Uterus (tissue), 4 donors: ENCODE data around the gene TMPRSS4. TPM values are rescaled to one million over a fixed set of nuclear protein-coding genes. Genes with fewer than 3 reads are reported as not detected.

Experiments
- DNase-seq, 2 donors: peaks; one replicate each; pipeline ENCODE4 v3.0.0-alpha.2; 2019 to 2020
- H3K27ac ChIP-seq, 2 donors: fragments of 200-600 bp; sonication (generic); 1 replicate in 1 of 2; 2 replicates in 1 of 2; pipeline ENCODE4 v1.5.1; 2016 to 2018
- H3K27me3 ChIP-seq, 2 donors: fragments of 200-600 bp; sonication (generic); one replicate each; pipeline ENCODE4 v1.5.1; 2018 to 2019; ENCODE audit warnings: control low read depth in 1 of 2
- H3K36me3 ChIP-seq, 2 donors: fragments of 200-600 bp; sonication (generic); one replicate each; pipeline ENCODE4 v1.5.1; 2019; ENCODE audit warnings: control low read depth in 1 of 2
- H3K4me1 ChIP-seq, 2 donors: fragments of 200-600 bp; sonication (generic); one replicate each; pipeline ENCODE4 v1.5.1; 2018 to 2019; ENCODE audit warnings: control low read depth in 1 of 2
- H3K4me3 ChIP-seq, 2 donors: fragments of 200-600 bp; sonication (generic); 1 replicate in 1 of 2; 2 replicates in 1 of 2; pipeline ENCODE4 v1.5.1; 2018 to 2019; ENCODE audit warnings: mild to moderate bottlenecking in 1 of 2
- H3K9me3 ChIP-seq, 2 donors: fragments of 200-600 bp; sonication (generic); one replicate each; pipeline ENCODE4 v1.5.1; 2019; ENCODE audit warnings: control low read depth in 1 of 2
- CTCF ChIP-seq, 4 experiments: fragments of 200-600 bp in 2 of 4; fragments of 450-650 bp in 2 of 4; sonication (generic) in 2 of 4; IDR thresholded peaks; one replicate each; pipeline ENCODE4 v1.5.1; 2016 to 2019; ENCODE audit warnings: antibody characterized with exemption in 4 of 4, mild to moderate bottlenecking in 2 of 4, moderate library complexity in 1 of 4
- POLR2A ChIP-seq, 2 donors: fragments of 450-650 bp; IDR thresholded peaks; one replicate each; pipeline ENCODE4 v1.6.1; 2016; ENCODE audit warnings: antibody characterized with exemption in 2 of 2, mild to moderate bottlenecking in 1 of 2, moderate library complexity in 1 of 2
- intact Hi-C: fragments of 100-400 bp; cut with DNase I; formaldehyde crosslinking; loops from one replicate; pipeline ENCODE4 v1.15.1; 2023; ENCODE audit warnings: low total_unique reads
- total RNA-seq, 4 donors: library from RNA; depleted of rRNA in 3 of 4; stranded (reverse); fragments of >200 nt in 3 of 4; gene quantifications; one replicate each; pipeline versions ENCODE4 v1.1.0 to v1.2.4, GENCODE V29; 2014 to 2023
- donor health status: DM: yes; HTN: yes; CAD: no.

Gene TMPRSS4
- total RNA-seq, 4 donors from 2014 or later, result 0.88 to 5.5 TPM; not detected in 2

- no peak overlapping the region for H3K4me3 ChIP-seq
- H3K27me3 ChIP-seq, result no peaks in the 10 kb centered on the region
- no peak for DNase-seq
- intact Hi-C loops, result loop anchor here (10.0 kb wide), 2 partner anchors 212 to 342 kb away; partner anchors contain the start of gene UBE4A
- peaks cover 0 to 7% of the 10 kb centered on the region in 2 donors for H3K4me1 ChIP-seq
- H3K36me3 ChIP-seq, result no peaks in the 10 kb centered on the region
- TF ChIP-seq CTCF (IDR thresholded peaks at IDR 0.05) (no peak), POLR2A (IDR thresholded peaks at IDR 0.05) (no peak)
- H3K27ac ChIP-seq, result no peak overlapping the region
- no peaks in the 10 kb centered on the region for H3K9me3 ChIP-seq
Observed at GRCh38 chr11:118142809-118143208, 65.9 kb downstream of the TMPRSS4 start.

GRCh38 chr11:118143661-118144185 lies 66.8 kb downstream of the TMPRSS4 start:
- H3K9me3 ChIP-seq, result no peaks in the 10 kb centered on the region
- no peak overlapping the region for H3K4me3 ChIP-seq
- H3K36me3 ChIP-seq, result no peaks in the 10 kb centered on the region
- H3K4me1 ChIP-seq, result peaks cover 0 to 7% of the 10 kb centered on the region in 2 donors
- H3K27me3 ChIP-seq, result no peaks in the 10 kb centered on the region
- no peak overlapping the region for H3K27ac ChIP-seq
- intact Hi-C loops, result loop anchor here (10.0 kb wide), 2 partner anchors 211 to 341 kb away; partner anchors contain the start of gene UBE4A
- no peak for DNase-seq
- TF ChIP-seq POLR2A (IDR thresholded peaks at IDR 0.05) (no peak), CTCF (IDR thresholded peaks at IDR 0.05) (no peak)

GRCh38 chr11:118144301-118145268 lies 67.7 kb downstream of the TMPRSS4 start:
- H3K4me3 ChIP-seq, result no peak overlapping the region

GRCh38 chr11:118145285-118146227 lies 68.7 kb downstream of the TMPRSS4 start:
- intact Hi-C loops, result loop anchor here (10.0 kb wide), 2 partner anchors 209 to 339 kb away; partner anchors contain the start of gene UBE4A
- TF ChIP-seq CTCF (IDR thresholded peaks at IDR 0.05) (peak; percentile 92 to 96 (median 94)), POLR2A (IDR thresholded peaks at IDR 0.05) (no peak)
- H3K36me3 ChIP-seq, result no peaks in the 10 kb centered on the region
- no peaks in the 10 kb centered on the region for H3K27me3 ChIP-seq
- peak overlapping the region; percentile 24 to 55 for H3K27ac ChIP-seq
- H3K4me3 ChIP-seq, result peak overlapping the region; percentile 45 to 59
- no peaks in the 10 kb centered on the region for H3K9me3 ChIP-seq
- DNase-seq, result peak; percentile 77 to 81
- H3K4me1 ChIP-seq, result peaks cover 0 to 7% of the 10 kb centered on the region in 2 donors

More at GRCh38 chr11:118144301-118145268, 67.7 kb downstream of the TMPRSS4 start:
- Histone ChIP-seq H3K36me3 (no peaks in the 10 kb centered on the region), H3K4me1 (peaks cover 0 to 7% of the 10 kb centered on the region in 2 donors), H3K27me3 (no peaks in the 10 kb centered on the region), H3K9me3 (no peaks in the 10 kb centered on the region), H3K27ac (no peak overlapping the region)
- no peak for DNase-seq
- no peak for TF ChIP-seq CTCF (IDR thresholded peaks at IDR 0.05)
- TF ChIP-seq POLR2A (IDR thresholded peaks at IDR 0.05), result no peak
- intact Hi-C loops, result loop anchor here (10.0 kb wide), 2 partner anchors 210 to 340 kb away; partner anchors contain the start of gene UBE4A
